SK-N-SH (cell line): ENCODE measurements around the gene ING1. TPM values are rescaled to one million over a fixed set of nuclear protein-coding genes. Genes with fewer than 3 reads are reported as not detected.

ENCODE experiments used
- CTCF ChIA-PET: fragments of 300-600, 350-600 bp; formaldehyde crosslinking; extraction: SDS; loops from one replicate; lab custom pipeline; 2021; lab: Yijun Ruan, JAX
- POLR2A ChIA-PET: fragments of 350-600 bp; sonication (Branson Sonifier 250); formaldehyde crosslinking; extraction: SDS; loops from one replicate; lab custom pipeline; 2020; ENCODE audit warnings: antibody characterized with exemption, inconsistent platforms; lab: Yijun Ruan, JAX
- DNase-seq: peaks from one replicate; pipeline ENCODE4 v3.0.0; 2012
- H2AFZ ChIP-seq: fragments of 200-600 bp; sonication (generic); 2 replicates; pipeline ENCODE4 v1.8.1; 2016; ENCODE audit warnings: antibody characterized with exemption, mild to moderate bottlenecking, low read depth
- H3F3A ChIP-seq: fragments of 200-600 bp; sonication (generic); replicated peaks from 2 replicates; pipeline ENCODE3; 2016; ENCODE audit warnings: antibody characterized with exemption, mild to moderate bottlenecking; ENCODE audit not compliant: insufficient read depth
- H3K27ac ChIP-seq, 2 experiments: fragments of 200-500 bp in 1 of 2; fragments of 200-600 bp in 1 of 2; sonication (Bioruptor generic) in 1 of 2; sonication (generic), shearing (Covaris generic) in 1 of 2; 2 replicates each; pipeline versions ENCODE4 v1.5.1 to v1.6.1; 2014 to 2016; ENCODE audit warnings: low read depth in 2 of 2, inconsistent platforms in 1 of 2, low read length in 1 of 2, mild to moderate bottlenecking in 1 of 2, mixed read lengths in 1 of 2
- H3K27me3 ChIP-seq: fragments of 200-600 bp; sonication (generic), shearing (Covaris generic); 2 replicates; pipeline ENCODE4 v1.6.1; 2016; ENCODE audit warnings: mixed run types; ENCODE audit not compliant: insufficient read depth
- H3K36me3 ChIP-seq, 2 experiments: fragments of 200-500 bp in 1 of 2; fragments of 200-600 bp in 1 of 2; sonication (Bioruptor generic) in 1 of 2; sonication (generic) in 1 of 2; replicated peaks in 1 of 2; 2 replicates each; pipeline versions ENCODE3 to v1.5.1; 2014 to 2016; ENCODE audit warnings: low read length in 1 of 2, mild to moderate bottlenecking in 1 of 2; ENCODE audit not compliant: insufficient read depth in 2 of 2, control insufficient read depth in 1 of 2
- H3K4me1 ChIP-seq, 2 experiments: fragments of 200-500 bp in 1 of 2; fragments of 200-600 bp in 1 of 2; sonication (Bioruptor generic) in 1 of 2; sonication (generic), shearing (Covaris generic) in 1 of 2; 2 replicates each; pipeline versions ENCODE4 v1.5.1 to v1.6.1; 2014 to 2016; ENCODE audit warnings: low read depth in 1 of 2, low read length in 1 of 2, mixed run types in 1 of 2; ENCODE audit not compliant: insufficient read depth in 2 of 2, control insufficient read depth in 1 of 2
- H3K4me2 ChIP-seq: fragments of 200-600 bp; sonication (generic), shearing (Covaris generic); 2 replicates; pipeline ENCODE4 v1.6.1; 2017; ENCODE audit warnings: mixed run types
- H3K4me3 ChIP-seq, 2 experiments: fragments of 200-500 bp in 1 of 2; fragments of 200-600 bp in 1 of 2; sonication (Bioruptor generic) in 1 of 2; sonication (generic), shearing (Covaris generic) in 1 of 2; 2 replicates each; pipeline versions ENCODE4 v1.5.1 to v1.8.1; 2014 to 2016; ENCODE audit warnings: low read depth in 2 of 2, inconsistent platforms in 1 of 2, low read length in 1 of 2, mild to moderate bottlenecking in 1 of 2, mixed read lengths in 1 of 2, moderate library complexity in 1 of 2
- H3K79me2 ChIP-seq: fragments of 200-600 bp; sonication (generic); 2 replicates; pipeline ENCODE4 v1.8.1; 2017; ENCODE audit warnings: mild to moderate bottlenecking; ENCODE audit not compliant: insufficient read depth
- H3K9ac ChIP-seq: fragments of 200-600 bp; sonication (generic); 2 replicates; pipeline ENCODE4 v1.6.1; 2017; ENCODE audit warnings: mixed run types
- H3K9me2 ChIP-seq: fragments of 200-600 bp; sonication (generic); 2 replicates; pipeline ENCODE4 v1.6.1; 2017; ENCODE audit warnings: mixed run types
- H3K9me3 ChIP-seq: fragments of 200-600 bp; sonication (generic); 2 replicates; pipeline ENCODE4 v1.6.1; 2017; ENCODE audit warnings: mixed run types, mild to moderate bottlenecking, moderate library complexity
- H4K20me1 ChIP-seq: fragments of 200-600 bp; sonication (generic); 2 replicates; pipeline ENCODE4 v1.6.1; 2017; ENCODE audit warnings: mild to moderate bottlenecking, mixed run types; ENCODE audit not compliant: insufficient read depth
- CHD2 ChIP-seq: fragments of 150-350 bp; IDR thresholded peaks from 2 replicates; pipeline ENCODE4 v1.6.1; 2018; ENCODE audit warnings: low read length; ENCODE audit not compliant: partially characterized antibody
- ELF1 ChIP-seq: IDR thresholded peaks from 2 replicates; pipeline ENCODE4 v1.4.0; 2012
- EP300 ChIP-seq, 2 experiments: IDR thresholded peaks; 2 replicates each; pipeline versions ENCODE4 v1.4.0 to v1.6.1; 2012; ENCODE audit warnings: borderline replicate concordance in 1 of 2, low read depth in 1 of 2, low read length in 1 of 2
- FOSL2 ChIP-seq: IDR thresholded peaks from 2 replicates; pipeline ENCODE4 v1.4.0; 2012; ENCODE audit warnings: low read depth, mild to moderate bottlenecking, moderate library complexity, borderline replicate concordance
- FOXM1 ChIP-seq: IDR thresholded peaks from 2 replicates; pipeline ENCODE4 v1.4.0; 2012; ENCODE audit warnings: low read depth, mild to moderate bottlenecking
- GABPA ChIP-seq: IDR thresholded peaks from 2 replicates; pipeline ENCODE4 v1.4.0; 2012; ENCODE audit warnings: low read depth, mild to moderate bottlenecking
- IRF3 ChIP-seq: fragments of 150-350 bp; IDR thresholded peaks from 2 replicates; pipeline ENCODE4 v1.6.1; 2016; ENCODE audit warnings: mild to moderate bottlenecking, low read depth, low read length
- JUND ChIP-seq: IDR thresholded peaks from 2 replicates; pipeline ENCODE4 v1.4.0; 2012
- MEF2A ChIP-seq: IDR thresholded peaks from 2 replicates; pipeline ENCODE4 v1.4.0; 2012; ENCODE audit warnings: low read depth, borderline replicate concordance
- MXI1 ChIP-seq: IDR thresholded peaks from 2 replicates; pipeline ENCODE4 v1.6.1; 2012; ENCODE audit warnings: mild to moderate bottlenecking, low read depth, low read length, improper control_type of control experiment
- NFIC ChIP-seq: IDR thresholded peaks from 2 replicates; pipeline ENCODE4 v1.4.0; 2012; ENCODE audit warnings: borderline replicate concordance
- POLR2AphosphoS5 ChIP-seq: IDR thresholded peaks from 2 replicates; pipeline ENCODE4 v1.6.1; 2012; ENCODE audit warnings: low read depth, low read length
- RAD21 ChIP-seq: IDR thresholded peaks from 2 replicates; pipeline ENCODE4 v1.6.1; 2012; ENCODE audit warnings: mild to moderate bottlenecking, low read length
- RFX5 ChIP-seq: IDR thresholded peaks from 2 replicates; pipeline ENCODE4 v1.6.1; 2012; ENCODE audit warnings: mild to moderate bottlenecking, improper control_type of control experiment, low read length
- RXRA ChIP-seq: IDR thresholded peaks from 2 replicates; pipeline ENCODE4 v1.4.0; 2012; ENCODE audit warnings: low read depth, mild to moderate bottlenecking, borderline replicate concordance
- TAF1 ChIP-seq: IDR thresholded peaks from 2 replicates; pipeline ENCODE4 v1.6.1; 2012; ENCODE audit warnings: low read depth, mild to moderate bottlenecking, low read length, moderate library complexity, borderline replicate concordance
- ZBTB33 ChIP-seq: IDR thresholded peaks from 2 replicates; pipeline ENCODE4 v1.4.0; 2012; ENCODE audit warnings: low read depth, borderline replicate concordance
- WGBS: methylation state at CpG from one replicate; pipeline ENCODE4 v1.1.6; 2017; ENCODE audit warnings: low lambda C conversion rate; 5-methylcytosine and 5-hydroxymethylcytosine counted together
- polyA plus RNA-seq, 3 experiments: library from polyadenylated mRNA; depleted of rRNA; stranded (reverse); fragments of >200 nt; gene quantifications; 2 replicates each; pipeline ENCODE4 v1.2.3, GENCODE V29; 2012
- TF ChIP-seq, protein P1 (sequence below): fragments of 200-600 bp; sonication (generic); IDR thresholded peaks from 2 replicates; pipeline ENCODE4 v1.6.1; 2017; ENCODE audit warnings: antibody characterized with exemption, mild to moderate bottlenecking, moderate library complexity
- TF ChIP-seq, protein P2 (sequence below): IDR thresholded peaks from 2 replicates; pipeline ENCODE4; 2012
- TF ChIP-seq, protein P3 (sequence below): IDR thresholded peaks from 2 replicates; pipeline ENCODE4 v1.6.1; 2012; ENCODE audit warnings: mild to moderate bottlenecking, low read depth, low read length, moderate library complexity
- TF ChIP-seq, protein P4 (sequence below): fragments of 150-350 bp; IDR thresholded peaks from 2 replicates; pipeline ENCODE4 v1.6.1; 2017; ENCODE audit warnings: antibody characterized with exemption, low read length, low read depth, borderline replicate concordance

The ING1 gene
- polyA plus RNA-seq, 1 of the 3 experiments (the other 2 are of a cell fraction) = 25.4 TPM

- POLR2A ChIA-PET = interaction anchor here (0.6 to 1.4 kb wide), 21 partner anchors 9 to 1638 kb away, joined by 3 to 10 read pairs (median 4); partner anchors contain the start of genes ANKRD10, CARS2 and NAXD
- Histone ChIP-seq H2AFZ (0 out of 2 replicates have a peak overlapping the region, but pooled peaks have one; percentile 57), H3F3A (peaks cover 19% of the 10 kb centered on the region), H3K9me3 (no peaks in the 10 kb centered on the region), H3K36me3 (peaks cover 10 to 14% of the 10 kb centered on the region in 2 experiments), H4K20me1 (peaks cover 36% of the 10 kb centered on the region), H3K4me1 (peaks cover 3 to 6% of the 10 kb centered on the region in 2 experiments; a peak in 3 of 4 replicates), H3K9ac (peak overlapping the region; percentile 100), H3K27me3 (no peaks in the 10 kb centered on the region), H3K79me2 (peaks cover 72% of the 10 kb centered on the region), H3K27ac (peak overlapping the region; percentile 98 to 100; a peak in 3 of 4 replicates), H3K9me2 (no peaks in the 10 kb centered on the region), H3K4me3 (peak overlapping the region; percentile 97 to 99), H3K4me2 (peak overlapping the region; percentile 92)
- WGBS = no CpG with 5 or more reads among the region's 74 CpGs
- peak; percentile 96 for DNase-seq
- CTCF ChIA-PET = interaction anchor here (0.6 to 1.1 kb wide), 5 partner anchors 17 to 96 kb away, joined by 3 to 4 read pairs (median 3); no protein-coding TSS in a partner anchor
- TF ChIP-seq, protein P1, sequence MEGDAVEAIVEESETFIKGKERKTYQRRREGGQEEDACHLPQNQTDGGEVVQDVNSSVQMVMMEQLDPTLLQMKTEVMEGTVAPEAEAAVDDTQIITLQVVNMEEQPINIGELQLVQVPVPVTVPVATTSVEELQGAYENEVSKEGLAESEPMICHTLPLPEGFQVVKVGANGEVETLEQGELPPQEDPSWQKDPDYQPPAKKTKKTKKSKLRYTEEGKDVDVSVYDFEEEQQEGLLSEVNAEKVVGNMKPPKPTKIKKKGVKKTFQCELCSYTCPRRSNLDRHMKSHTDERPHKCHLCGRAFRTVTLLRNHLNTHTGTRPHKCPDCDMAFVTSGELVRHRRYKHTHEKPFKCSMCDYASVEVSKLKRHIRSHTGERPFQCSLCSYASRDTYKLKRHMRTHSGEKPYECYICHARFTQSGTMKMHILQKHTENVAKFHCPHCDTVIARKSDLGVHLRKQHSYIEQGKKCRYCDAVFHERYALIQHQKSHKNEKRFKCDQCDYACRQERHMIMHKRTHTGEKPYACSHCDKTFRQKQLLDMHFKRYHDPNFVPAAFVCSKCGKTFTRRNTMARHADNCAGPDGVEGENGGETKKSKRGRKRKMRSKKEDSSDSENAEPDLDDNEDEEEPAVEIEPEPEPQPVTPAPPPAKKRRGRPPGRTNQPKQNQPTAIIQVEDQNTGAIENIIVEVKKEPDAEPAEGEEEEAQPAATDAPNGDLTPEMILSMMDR = peak; percentile 41
- TF ChIP-seq, protein P2, sequence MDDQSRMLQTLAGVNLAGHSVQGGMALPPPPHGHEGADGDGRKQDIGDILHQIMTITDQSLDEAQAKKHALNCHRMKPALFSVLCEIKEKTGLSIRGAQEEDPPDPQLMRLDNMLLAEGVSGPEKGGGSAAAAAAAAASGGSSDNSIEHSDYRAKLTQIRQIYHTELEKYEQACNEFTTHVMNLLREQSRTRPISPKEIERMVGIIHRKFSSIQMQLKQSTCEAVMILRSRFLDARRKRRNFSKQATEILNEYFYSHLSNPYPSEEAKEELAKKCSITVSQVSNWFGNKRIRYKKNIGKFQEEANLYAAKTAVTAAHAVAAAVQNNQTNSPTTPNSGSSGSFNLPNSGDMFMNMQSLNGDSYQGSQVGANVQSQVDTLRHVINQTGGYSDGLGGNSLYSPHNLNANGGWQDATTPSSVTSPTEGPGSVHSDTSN = peak; percentile 88
- TF ChIP-seq RAD21 (no peak), CHD2 (peak; percentile 93), POLR2AphosphoS5 (peak; percentile 34; the same call in 1 of the 2 replicates), ELF1 (peak; percentile 36; the same call in 1 of the 2 replicates), NFIC (no peak), EP300 (IDR thresholded peaks at IDR 0.05; ENCODE audit: borderline replicate concordance in 1 of 2, low read depth in 1 of 2, low read length in 1 of 2) (no peak), ZBTB33 (no peak), JUND (no peak), FOXM1 (no peak), TAF1 (peak; percentile 67), GABPA (peak; percentile 62), RFX5 (no peak), IRF3 (peak; percentile 62), MXI1 (peak; percentile 52; the same call in 1 of the 2 replicates), FOSL2 (no peak), MEF2A (no peak), RXRA (no peak)
- TF ChIP-seq, protein P3, sequence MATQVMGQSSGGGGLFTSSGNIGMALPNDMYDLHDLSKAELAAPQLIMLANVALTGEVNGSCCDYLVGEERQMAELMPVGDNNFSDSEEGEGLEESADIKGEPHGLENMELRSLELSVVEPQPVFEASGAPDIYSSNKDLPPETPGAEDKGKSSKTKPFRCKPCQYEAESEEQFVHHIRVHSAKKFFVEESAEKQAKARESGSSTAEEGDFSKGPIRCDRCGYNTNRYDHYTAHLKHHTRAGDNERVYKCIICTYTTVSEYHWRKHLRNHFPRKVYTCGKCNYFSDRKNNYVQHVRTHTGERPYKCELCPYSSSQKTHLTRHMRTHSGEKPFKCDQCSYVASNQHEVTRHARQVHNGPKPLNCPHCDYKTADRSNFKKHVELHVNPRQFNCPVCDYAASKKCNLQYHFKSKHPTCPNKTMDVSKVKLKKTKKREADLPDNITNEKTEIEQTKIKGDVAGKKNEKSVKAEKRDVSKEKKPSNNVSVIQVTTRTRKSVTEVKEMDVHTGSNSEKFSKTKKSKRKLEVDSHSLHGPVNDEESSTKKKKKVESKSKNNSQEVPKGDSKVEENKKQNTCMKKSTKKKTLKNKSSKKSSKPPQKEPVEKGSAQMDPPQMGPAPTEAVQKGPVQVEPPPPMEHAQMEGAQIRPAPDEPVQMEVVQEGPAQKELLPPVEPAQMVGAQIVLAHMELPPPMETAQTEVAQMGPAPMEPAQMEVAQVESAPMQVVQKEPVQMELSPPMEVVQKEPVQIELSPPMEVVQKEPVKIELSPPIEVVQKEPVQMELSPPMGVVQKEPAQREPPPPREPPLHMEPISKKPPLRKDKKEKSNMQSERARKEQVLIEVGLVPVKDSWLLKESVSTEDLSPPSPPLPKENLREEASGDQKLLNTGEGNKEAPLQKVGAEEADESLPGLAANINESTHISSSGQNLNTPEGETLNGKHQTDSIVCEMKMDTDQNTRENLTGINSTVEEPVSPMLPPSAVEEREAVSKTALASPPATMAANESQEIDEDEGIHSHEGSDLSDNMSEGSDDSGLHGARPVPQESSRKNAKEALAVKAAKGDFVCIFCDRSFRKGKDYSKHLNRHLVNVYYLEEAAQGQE = no peak
- TF ChIP-seq, protein P4, sequence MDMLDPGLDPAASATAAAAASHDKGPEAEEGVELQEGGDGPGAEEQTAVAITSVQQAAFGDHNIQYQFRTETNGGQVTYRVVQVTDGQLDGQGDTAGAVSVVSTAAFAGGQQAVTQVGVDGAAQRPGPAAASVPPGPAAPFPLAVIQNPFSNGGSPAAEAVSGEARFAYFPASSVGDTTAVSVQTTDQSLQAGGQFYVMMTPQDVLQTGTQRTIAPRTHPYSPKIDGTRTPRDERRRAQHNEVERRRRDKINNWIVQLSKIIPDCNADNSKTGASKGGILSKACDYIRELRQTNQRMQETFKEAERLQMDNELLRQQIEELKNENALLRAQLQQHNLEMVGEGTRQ = no peak
These were observed 2.1 kb downstream of the ING1 start for GRCh38 chr13:110715395-110716246.
